Measurements from ENCODE around the gene FLVCR1. TPM values are rescaled to one million over a fixed set of nuclear protein-coding genes. Genes with fewer than 3 reads are reported as not detected.
A peak's percentile ranks its signal among the peaks of the same experiment; 100 is the strongest.
"Not testable (repeated sequence)": the region's sequence is repeated elsewhere in the genome, so short reads cannot be mapped to it uniquely, and the experiment has no call there.

The FLVCR1 gene
- 1.9 TPM for polyA plus RNA-seq (2013, experiment 1 of 2; ENCODE audit: insufficient read length)
- polyA plus RNA-seq (2013, experiment 2 of 2; ENCODE audit: insufficient read length), result 2.5 TPM

- peak; percentile 96 for DNase-seq
Measured at GRCh38 chr1:212857992-212858460, at the start of gene FLVCR1. Gene FLVCR1 (plus strand): TSS chr1:212858275. CDS start chr1:212858453, 178 bp downstream.

GRCh38 chr1:212814537-212815334, 43.3 kb upstream of the FLVCR1 start:
- DNase-seq, result peak; percentile 15

GRCh38 chr1:212816567-212817278, 41.4 kb upstream of the FLVCR1 start:
- DNase-seq, result no peak

GRCh38 chr1:212819726-212820125, 38.3 kb upstream of the FLVCR1 start:
- DNase-seq, result no peak

GRCh38 chr1:212820969-212821368, 37.1 kb upstream of the FLVCR1 start:
- DNase-seq, result no peak

- DNase-seq, result no peak
Measured at GRCh38 chr1:212822956-212823355, 35.1 kb upstream of the FLVCR1 start.

GRCh38 chr1:212824201-212824600, 33.9 kb upstream of the FLVCR1 start:
- no peak for DNase-seq

- no peak for DNase-seq
Measured at GRCh38 chr1:212825798-212826452, 32.1 kb upstream of the FLVCR1 start.

GRCh38 chr1:212827171-212827776, 30.8 kb upstream of the FLVCR1 start:
- no peak for DNase-seq

- no peak for DNase-seq
Measured at GRCh38 chr1:212827831-212828278, 30.2 kb upstream of the FLVCR1 start.

GRCh38 chr1:212828395-212828794, 29.7 kb upstream of the FLVCR1 start:
- no peak for DNase-seq

GRCh38 chr1:212833211-212834207, 24.6 kb upstream of the FLVCR1 start:
- DNase-seq, result not testable (repeated sequence)

GRCh38 chr1:212838145-212838544, 19.9 kb upstream of the FLVCR1 start:
- DNase-seq, result no peak

- not testable (repeated sequence) for DNase-seq
Measured at GRCh38 chr1:212844521-212844920, 13.6 kb upstream of the FLVCR1 start.

GRCh38 chr1:212847549-212847948, 10.5 kb upstream of the FLVCR1 start, which contains the start of gene SPATA45:
Gene SPATA45 (minus strand): TSS chr1:212847649. CDS start chr1:212836149, 11,500 bp downstream.
- DNase-seq, result no peak

- no peak for DNase-seq
Measured at GRCh38 chr1:212852105-212852688, 5.9 kb upstream of the FLVCR1 start.

- no peak for DNase-seq
Measured at GRCh38 chr1:212853658-212854057, 4.4 kb upstream of the FLVCR1 start.

GRCh38 chr1:212856755-212857154, 1.3 kb upstream of the FLVCR1 start:
- no peak for DNase-seq

GRCh38 chr1:212858461-212859265, 588 bp downstream of the FLVCR1 start:
- DNase-seq, result peak; percentile 30

All from fibroblast of skin of back (primary cell).